Astrocyte of the cerebellum (primary cell): ENCODE data around the gene C11orf52.
A peak's percentile ranks its signal among the peaks of the same experiment; 100 is the strongest.

Experiments used
- DNase-seq: peaks from one replicate; pipeline ENCODE4 v3.0.0-alpha.2; 2011; ENCODE audit warnings: low read depth
- H3K4me3 ChIP-seq: 2 replicates; pipeline ENCODE4 v1.5.1; 2011; ENCODE audit warnings: mild to moderate bottlenecking, low read depth, low read length, moderate library complexity
- in situ Hi-C: cut with HindIII; loops from 2 replicates; pipeline ENCODE4 v1.10.0; 2017; ENCODE audit warnings: low sequenced_read_pairs
- TF ChIP-seq, protein P1 (sequence below): IDR thresholded peaks from 2 replicates; pipeline ENCODE4 v1.5.1; 2012; ENCODE audit warnings: low read length, low read depth, moderate library complexity, mild to moderate bottlenecking; ENCODE audit errors: missing control alignments

Gene C11orf52

DNA sequence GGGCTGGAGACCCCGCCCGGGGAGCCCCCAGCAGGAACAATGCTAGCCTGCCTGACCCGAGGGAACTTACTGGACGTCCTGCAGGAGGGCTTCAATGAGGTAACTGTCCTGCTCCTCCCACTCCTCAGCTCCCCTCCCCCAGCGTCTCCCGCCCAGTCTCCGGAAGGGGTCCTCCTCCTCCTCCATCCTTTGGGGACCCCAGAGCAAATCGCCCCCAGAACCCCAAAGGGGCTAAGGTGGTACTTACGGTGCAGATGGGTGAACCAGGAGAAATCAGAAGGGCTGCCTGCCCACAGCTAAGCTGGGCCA is 18.7 kb downstream of the C11orf52 start:
- no peak for DNase-seq
- in situ Hi-C loops, result no loop called here

DNA sequence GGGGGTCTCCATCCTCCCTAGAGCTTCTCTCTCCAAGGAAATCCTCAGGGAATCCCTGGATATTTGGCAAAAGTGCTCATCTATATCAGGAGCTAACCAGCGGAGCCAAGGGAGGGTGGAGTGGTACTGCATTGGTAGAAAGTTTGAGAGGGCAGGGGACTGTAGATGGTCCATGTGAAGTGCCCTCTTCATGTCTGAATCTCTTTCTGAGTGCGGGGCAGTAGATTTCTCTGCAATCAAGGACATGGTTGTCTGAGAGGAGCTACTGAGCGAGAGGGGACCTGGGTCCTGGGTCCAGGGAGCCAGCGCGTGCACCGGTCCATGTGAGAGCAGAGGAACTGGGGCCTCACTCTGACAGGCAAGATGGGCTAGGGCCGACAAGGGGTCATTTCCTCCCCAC is 19.1 kb downstream of the C11orf52 start:
- in situ Hi-C loops, result no loop called here
- TF ChIP-seq, protein P1, sequence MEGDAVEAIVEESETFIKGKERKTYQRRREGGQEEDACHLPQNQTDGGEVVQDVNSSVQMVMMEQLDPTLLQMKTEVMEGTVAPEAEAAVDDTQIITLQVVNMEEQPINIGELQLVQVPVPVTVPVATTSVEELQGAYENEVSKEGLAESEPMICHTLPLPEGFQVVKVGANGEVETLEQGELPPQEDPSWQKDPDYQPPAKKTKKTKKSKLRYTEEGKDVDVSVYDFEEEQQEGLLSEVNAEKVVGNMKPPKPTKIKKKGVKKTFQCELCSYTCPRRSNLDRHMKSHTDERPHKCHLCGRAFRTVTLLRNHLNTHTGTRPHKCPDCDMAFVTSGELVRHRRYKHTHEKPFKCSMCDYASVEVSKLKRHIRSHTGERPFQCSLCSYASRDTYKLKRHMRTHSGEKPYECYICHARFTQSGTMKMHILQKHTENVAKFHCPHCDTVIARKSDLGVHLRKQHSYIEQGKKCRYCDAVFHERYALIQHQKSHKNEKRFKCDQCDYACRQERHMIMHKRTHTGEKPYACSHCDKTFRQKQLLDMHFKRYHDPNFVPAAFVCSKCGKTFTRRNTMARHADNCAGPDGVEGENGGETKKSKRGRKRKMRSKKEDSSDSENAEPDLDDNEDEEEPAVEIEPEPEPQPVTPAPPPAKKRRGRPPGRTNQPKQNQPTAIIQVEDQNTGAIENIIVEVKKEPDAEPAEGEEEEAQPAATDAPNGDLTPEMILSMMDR, result no peak

More for the DNA sequence above, 18.7 kb downstream of the C11orf52 start:
- TF ChIP-seq, protein P1, result no peak
- peak overlapping the region; percentile 56 for H3K4me3 ChIP-seq

DNA sequence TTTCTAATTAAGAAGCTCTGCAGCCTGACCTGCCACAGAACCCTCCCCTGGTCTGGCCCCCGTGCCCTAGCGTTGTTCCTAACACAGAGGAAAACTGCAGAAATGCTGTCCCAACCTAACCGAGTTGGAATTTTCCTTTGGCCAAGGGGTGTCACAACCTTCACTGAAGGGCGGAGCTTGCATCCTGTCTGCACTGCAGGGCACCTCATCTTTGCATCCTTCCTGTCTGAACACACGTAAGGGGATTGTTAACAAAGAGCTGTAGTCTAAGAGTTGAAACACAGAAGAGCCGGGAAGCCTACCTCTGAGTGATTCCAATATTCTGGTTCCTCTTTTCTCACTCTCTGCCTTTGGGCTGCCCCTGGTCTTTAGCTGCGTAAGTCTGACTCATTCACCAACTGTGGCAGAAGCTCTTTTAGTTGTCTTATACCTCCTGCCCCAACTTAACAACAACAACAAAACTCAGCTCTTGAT is 20.0 kb downstream of the C11orf52 start:
- H3K4me3 ChIP-seq, result peak overlapping the region; percentile 56
- DNase-seq, result no peak
- TF ChIP-seq, protein P1, result no peak
- in situ Hi-C loops, result no loop called here

More for the DNA sequence above, 19.1 kb downstream of the C11orf52 start:
- peak overlapping the region; percentile 56 for H3K4me3 ChIP-seq
- DNase-seq, result no peak

DNA sequence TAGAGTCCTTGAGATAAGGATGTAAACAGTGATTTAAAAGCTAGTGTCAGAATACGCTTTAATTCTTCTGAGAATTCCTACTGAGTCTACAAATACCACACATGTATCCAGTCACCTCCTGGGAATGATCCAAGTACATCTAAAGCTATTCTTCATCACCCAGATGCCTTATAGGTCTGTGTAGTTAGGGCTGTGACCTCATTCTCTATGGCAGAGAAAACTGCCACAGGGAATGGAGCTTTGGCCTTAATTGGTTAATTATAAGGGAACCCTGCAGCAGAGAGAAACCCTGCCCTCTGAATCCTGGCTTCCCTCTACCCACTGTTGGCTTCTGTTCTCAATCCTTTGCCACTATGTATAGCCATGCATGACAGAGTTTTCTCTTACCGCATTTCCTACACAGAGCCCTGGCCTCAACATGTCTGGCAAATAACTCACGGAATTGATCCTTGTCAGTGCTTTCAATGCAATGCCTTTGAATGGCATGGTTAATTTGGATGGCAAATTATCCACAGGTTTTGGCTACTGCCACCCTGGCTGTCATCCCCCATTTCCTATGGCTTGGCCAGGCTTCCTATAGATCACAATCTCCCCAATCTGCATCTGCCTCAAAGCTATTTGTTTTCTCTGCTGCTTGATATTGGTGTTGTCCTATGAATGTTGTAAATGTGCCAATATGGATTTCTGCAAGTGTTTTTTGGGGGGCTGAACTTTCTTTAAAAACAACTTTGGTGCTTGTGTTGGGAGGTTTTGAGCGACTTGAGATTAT is 21.3 kb downstream of the C11orf52 start:
- in situ Hi-C loops, result no loop called here
- TF ChIP-seq, protein P1, result no peak
- peak; percentile 85 for DNase-seq
- H3K4me3 ChIP-seq, result no peak overlapping the region

DNA sequence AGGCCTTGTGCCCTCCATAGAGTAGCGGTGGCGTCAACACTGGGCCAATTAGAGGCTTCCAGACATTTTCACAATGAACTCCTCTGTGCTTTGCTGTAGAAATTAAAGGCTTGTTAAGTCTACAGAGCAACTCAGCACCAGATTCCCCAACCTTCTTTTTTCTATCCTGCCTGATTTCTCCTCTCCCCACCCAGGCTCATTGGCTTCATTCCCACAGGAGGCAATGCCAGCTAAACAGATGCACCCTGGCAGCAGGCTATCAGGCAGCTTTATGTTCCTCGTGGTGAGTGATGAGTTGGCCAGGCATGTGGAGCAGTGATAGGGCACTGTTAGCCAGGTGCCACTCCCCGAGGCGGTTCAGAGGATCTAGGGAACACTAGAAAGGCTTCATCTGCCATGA is 23.2 kb downstream of the C11orf52 start:
- in situ Hi-C loops, result no loop called here
- no peak overlapping the region for H3K4me3 ChIP-seq
- no peak for DNase-seq
- TF ChIP-seq, protein P1, result no peak

DNA sequence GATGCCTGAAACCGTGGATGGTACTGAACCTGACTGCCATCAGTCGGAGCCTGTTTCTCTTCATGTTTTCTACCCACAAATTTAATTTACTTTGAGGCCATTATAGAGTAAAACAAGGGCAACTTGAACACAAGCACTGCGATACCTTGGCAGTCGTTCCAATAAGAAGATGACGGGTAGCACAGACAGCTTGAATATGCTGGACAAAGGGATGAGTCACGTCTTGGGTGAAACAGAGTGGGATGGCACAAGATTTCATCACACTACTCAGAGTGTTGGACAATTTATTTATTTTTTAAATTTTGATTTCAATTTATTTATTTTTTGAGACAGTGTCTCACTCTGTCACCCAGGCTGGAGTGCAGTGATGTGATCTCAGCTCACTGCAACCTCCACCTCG is 24.1 kb downstream of the C11orf52 start:
- in situ Hi-C loops, result no loop called here
- TF ChIP-seq, protein P1, result no peak
- DNase-seq, result no peak
- no peak overlapping the region for H3K4me3 ChIP-seq
